CD8-positive, alpha-beta memory T cell (primary cell): Measurements from ENCODE around the gene SS18L1. TPM values are rescaled to one million over a fixed set of nuclear protein-coding genes. Genes with fewer than 3 reads are reported as not detected.

ENCODE experiments used
- CTCF ChIA-PET: fragments of 350-600 bp; sonication (Branson Sonifier 250); formaldehyde crosslinking; loops from one replicate; lab custom pipeline; 2021; ENCODE audit warnings: antibody characterized with exemption; lab: Charles Lee
- POLR2A ChIA-PET: fragments of 350-600 bp; sonication (Branson Sonifier 250); formaldehyde crosslinking; loops from one replicate; lab custom pipeline; 2021; ENCODE audit warnings: antibody characterized with exemption; lab: Charles Lee
- DNase-seq, 5 donors: peaks; one replicate each; pipeline versions ENCODE4 v3.0.0 to v3.0.0-alpha.2; 2020 to 2022; ENCODE audit warnings: mixed read lengths in 1 of 5
- H3K27ac ChIP-seq: one replicate; pipeline ENCODE4 v1.7.0; 2013; ENCODE audit warnings: low read depth, mild to moderate bottlenecking, low read length, moderate library complexity
- H3K27me3 ChIP-seq: 2 replicates; pipeline ENCODE4 v1.7.0; 2013; ENCODE audit warnings: low read length, mild to moderate bottlenecking; ENCODE audit not compliant: insufficient read depth, poor library complexity, severe bottlenecking
- H3K36me3 ChIP-seq: 2 replicates; pipeline ENCODE4 v1.7.0; 2013; ENCODE audit warnings: mild to moderate bottlenecking, low read length, moderate library complexity; ENCODE audit not compliant: insufficient read depth
- H3K4me1 ChIP-seq: 2 replicates; pipeline ENCODE4 v1.7.0; 2013; ENCODE audit warnings: mild to moderate bottlenecking, low read length, moderate library complexity; ENCODE audit not compliant: insufficient read depth
- H3K4me3 ChIP-seq: 2 replicates; pipeline ENCODE4 v1.7.0; 2013; ENCODE audit warnings: mild to moderate bottlenecking, low read length
- H3K9me3 ChIP-seq: 2 replicates; pipeline ENCODE4 v1.7.0; 2013; ENCODE audit warnings: mild to moderate bottlenecking, low read length
- H3K27ac Mint-ChIP-seq, 8 donors: one replicate each; pipeline ENCODE4 v1.8.0; 2020 to 2021; ENCODE audit warnings: mixed read lengths in 8 of 8, mild to moderate bottlenecking in 6 of 8, inconsistent platforms in 3 of 8, moderate library complexity in 3 of 8
- H3K27me3 Mint-ChIP-seq, 2 donors: one replicate each; pipeline ENCODE4 v1.8.0; 2020 to 2021; ENCODE audit warnings: mixed read lengths in 2 of 2, mild to moderate bottlenecking in 1 of 2, moderate library complexity in 1 of 2
- H3K36me3 Mint-ChIP-seq, 3 donors: one replicate each; pipeline ENCODE4 v1.8.0; 2020 to 2021; ENCODE audit warnings: mixed read lengths in 3 of 3, inconsistent platforms in 1 of 3, mild to moderate bottlenecking in 1 of 3
- H3K4me1 Mint-ChIP-seq, 3 donors: one replicate each; pipeline ENCODE4 v1.8.0; 2020 to 2021; ENCODE audit warnings: mixed read lengths in 3 of 3, inconsistent platforms in 1 of 3, mild to moderate bottlenecking in 1 of 3
- H3K4me3 Mint-ChIP-seq, 7 donors: one replicate each; pipeline ENCODE4 v1.8.0; 2020 to 2021; ENCODE audit warnings: mixed read lengths in 7 of 7, mild to moderate bottlenecking in 6 of 7, moderate library complexity in 4 of 7, inconsistent platforms in 2 of 7
- H3K9me3 Mint-ChIP-seq, 5 donors: one replicate each; pipeline ENCODE4 v1.8.0; 2020 to 2022; ENCODE audit warnings: mixed read lengths in 5 of 5, mild to moderate bottlenecking in 3 of 5, moderate library complexity in 2 of 5, inconsistent platforms in 1 of 5
- polyA plus RNA-seq: library from polyadenylated mRNA; unstranded; fragments of 300-500 nt; fragmentation: Illumina TruSeq; gene quantifications from one replicate; pipeline ENCODE4 v1.2.3, GENCODE V29; 2021
- total RNA-seq, 2 experiments: library from RNA; stranded (reverse); gene quantifications; one replicate each; pipeline ENCODE4 v1.2.3, GENCODE V29; 2021

SS18L1 gene
- total and polyA plus RNA-seq, 3 experiments from 2014 or later = 0.86 to 18.5 (median 16.9) TPM

DNA sequence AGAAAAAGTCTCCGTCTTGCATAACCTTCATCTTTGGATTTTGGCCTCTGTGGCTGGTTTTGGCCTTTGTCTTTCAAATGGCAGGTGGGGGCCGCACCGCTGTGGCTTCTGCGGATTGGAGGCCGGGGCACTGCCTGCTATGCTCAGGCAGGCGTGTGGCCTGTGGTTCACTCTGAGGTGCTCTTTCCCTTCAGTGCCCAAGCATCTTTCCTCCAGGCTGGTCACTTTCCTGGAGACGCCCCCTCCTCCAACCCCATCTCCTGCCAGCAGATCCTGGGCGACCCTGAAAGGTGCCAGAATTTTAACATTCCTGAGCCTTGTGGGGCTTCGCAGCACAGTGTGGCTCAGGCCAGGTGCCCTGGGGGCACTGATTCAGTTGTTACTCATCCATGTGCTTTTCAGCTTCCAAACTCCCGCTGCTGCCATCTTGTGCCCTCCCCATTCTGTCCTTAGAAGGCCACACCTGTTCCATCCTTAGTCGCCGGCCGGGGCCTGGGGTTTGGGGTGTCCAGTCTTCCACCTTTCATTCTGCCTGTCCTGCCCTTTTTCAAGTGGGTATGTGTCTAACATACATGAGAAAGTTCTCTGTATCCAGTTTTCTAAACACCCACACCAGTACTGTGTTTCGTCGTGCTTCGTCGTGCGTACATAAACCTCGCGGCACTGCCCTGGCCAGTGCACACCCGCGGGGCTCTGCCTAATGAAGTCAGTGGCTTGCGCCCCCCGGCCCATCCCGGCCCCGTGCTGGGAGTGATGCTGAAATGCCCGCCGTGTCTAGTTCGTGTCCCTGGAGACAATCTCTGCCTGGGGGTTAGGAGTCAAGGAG, 12.1 kb downstream of the SS18L1 start:
- H3K4me3 ChIP-seq = no peak overlapping the region
- peak overlapping the region in 2 of 7 donors; percentile 54 to 80 for H3K4me3 Mint-ChIP-seq
- H3K27ac ChIP-seq = no peak overlapping the region
- H3K9me3 ChIP-seq = peaks cover 4% of the 10 kb centered on the region
- H3K27ac Mint-ChIP-seq = peak overlapping the region in 1 of 8 donors; percentile 51
- ChIA-PET POLR2A (no interaction called here), CTCF (interaction anchor here (1.1 to 2.4 kb wide), 3 partner anchors 18 to 156 kb away, joined by 3 to 12 read pairs (median 5); no protein-coding TSS in a partner anchor)
- H3K36me3 Mint-ChIP-seq = peaks cover 11 to 42% (median 16%) of the 10 kb centered on the region in 3 donors
- H3K9me3 Mint-ChIP-seq = peaks cover 0 to 2% (median 0%) of the 10 kb centered on the region in 5 donors
- no peaks in the 10 kb centered on the region for H3K4me1 ChIP-seq
- no peaks in the 10 kb centered on the region for H3K27me3 Mint-ChIP-seq
- no peak for DNase-seq
- H3K27me3 ChIP-seq = no peaks in the 10 kb centered on the region
- no peaks in the 10 kb centered on the region for H3K36me3 ChIP-seq
- H3K4me1 Mint-ChIP-seq = peaks cover 12 to 33% (median 19%) of the 10 kb centered on the region in 3 donors

DNA sequence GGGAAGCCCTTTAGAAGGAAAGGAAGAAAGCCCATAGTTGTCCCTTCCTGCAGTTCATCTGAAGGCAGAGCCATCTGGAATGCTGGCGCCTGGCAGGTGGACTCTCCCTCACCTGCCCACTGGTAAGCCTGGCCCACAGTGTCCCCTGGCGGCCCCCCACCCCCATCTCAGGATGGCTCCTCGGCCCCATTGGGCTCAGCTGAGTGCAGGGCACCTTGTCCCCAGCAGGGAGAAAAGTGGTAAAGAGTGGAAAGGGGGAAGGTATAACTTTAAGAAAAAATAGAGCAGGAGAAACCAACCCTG, 12.6 kb downstream of the SS18L1 start:
- ChIA-PET POLR2A (no interaction called here), CTCF (interaction anchor here (0.7 to 2.4 kb wide), 3 partner anchors 13 to 157 kb away, joined by 3 to 12 read pairs (median 3); partner anchors contain the start of genes PSMA7 and SS18L1)
- Mint-ChIP-seq H3K4me3 (peak overlapping the region in 1 of 7 donors; percentile 54), H3K4me1 (peaks cover 12 to 33% (median 19%) of the 10 kb centered on the region in 3 donors), H3K27ac (no peak overlapping the region), H3K27me3 (no peaks in the 10 kb centered on the region), H3K9me3 (peaks cover 0 to 2% (median 0%) of the 10 kb centered on the region in 5 donors), H3K36me3 (peaks cover 11 to 48% (median 16%) of the 10 kb centered on the region in 3 donors)
- Histone ChIP-seq H3K4me1 (no peaks in the 10 kb centered on the region), H3K27ac (no peak overlapping the region), H3K36me3 (no peaks in the 10 kb centered on the region), H3K9me3 (peaks cover 4% of the 10 kb centered on the region), H3K27me3 (no peaks in the 10 kb centered on the region), H3K4me3 (no peak overlapping the region)
- DNase-seq = no peak

DNA sequence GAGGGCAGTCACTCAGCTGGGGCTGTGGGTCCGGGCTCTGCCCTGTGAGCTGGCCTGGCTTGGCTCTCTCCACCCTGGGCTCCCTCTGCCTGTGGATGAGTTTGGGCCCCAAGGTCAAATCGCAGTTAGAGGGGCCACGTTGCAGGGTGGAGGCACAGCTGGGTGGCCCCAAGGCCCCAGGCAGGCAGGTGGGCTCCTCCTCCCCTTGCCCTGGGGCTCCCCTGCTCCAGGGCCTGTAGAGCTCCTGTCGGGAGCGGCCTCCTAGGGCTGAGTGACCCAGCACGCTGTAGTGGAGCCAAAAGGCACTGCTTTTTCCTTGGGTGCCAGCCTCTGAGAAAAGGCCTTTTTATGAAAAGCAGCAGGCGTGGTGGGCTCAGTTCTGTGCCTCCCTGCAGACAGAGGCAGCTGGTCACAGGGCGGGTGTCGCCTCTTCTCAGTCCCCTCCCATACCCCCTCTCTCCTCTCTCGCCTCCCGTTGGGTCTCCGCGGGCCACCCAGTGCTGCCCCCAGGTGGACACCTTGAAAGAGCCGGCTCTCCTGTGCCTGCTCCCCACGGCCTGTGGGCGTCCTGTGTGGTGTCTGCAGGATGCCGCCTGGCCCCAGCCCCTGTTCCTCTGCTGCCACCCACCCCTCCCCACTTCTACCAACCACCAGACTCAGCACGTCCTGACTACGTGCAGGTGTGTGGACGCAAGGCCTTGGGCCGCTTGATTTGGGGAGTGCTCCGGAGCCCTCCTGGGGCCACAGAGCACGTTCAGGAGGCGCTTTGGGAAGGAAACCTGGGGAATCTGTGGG, 13.2 kb downstream of the SS18L1 start:
- peak; percentile 57 to 82 (median 66) for DNase-seq
- Histone ChIP-seq H3K4me3 (no peak overlapping the region), H3K9me3 (peaks cover 4% of the 10 kb centered on the region), H3K36me3 (no peaks in the 10 kb centered on the region), H3K27ac (no peak overlapping the region), H3K27me3 (no peaks in the 10 kb centered on the region), H3K4me1 (no peaks in the 10 kb centered on the region)
- H3K9me3 Mint-ChIP-seq = peaks cover 0 to 2% (median 0%) of the 10 kb centered on the region in 5 donors
- POLR2A ChIA-PET = no interaction called here
- H3K27me3 Mint-ChIP-seq = no peaks in the 10 kb centered on the region
- H3K4me1 Mint-ChIP-seq = peaks cover 12 to 33% (median 19%) of the 10 kb centered on the region in 3 donors
- H3K36me3 Mint-ChIP-seq = peaks cover 11 to 52% (median 16%) of the 10 kb centered on the region in 3 donors
- H3K4me3 Mint-ChIP-seq = no peak overlapping the region
- CTCF ChIA-PET = interaction anchor here (0.7 to 2.4 kb wide), 3 partner anchors 13 to 157 kb away, joined by 3 to 12 read pairs (median 3); partner anchors contain the start of genes PSMA7 and SS18L1
- H3K27ac Mint-ChIP-seq = peak overlapping the region in 1 of 8 donors; percentile 38

DNA sequence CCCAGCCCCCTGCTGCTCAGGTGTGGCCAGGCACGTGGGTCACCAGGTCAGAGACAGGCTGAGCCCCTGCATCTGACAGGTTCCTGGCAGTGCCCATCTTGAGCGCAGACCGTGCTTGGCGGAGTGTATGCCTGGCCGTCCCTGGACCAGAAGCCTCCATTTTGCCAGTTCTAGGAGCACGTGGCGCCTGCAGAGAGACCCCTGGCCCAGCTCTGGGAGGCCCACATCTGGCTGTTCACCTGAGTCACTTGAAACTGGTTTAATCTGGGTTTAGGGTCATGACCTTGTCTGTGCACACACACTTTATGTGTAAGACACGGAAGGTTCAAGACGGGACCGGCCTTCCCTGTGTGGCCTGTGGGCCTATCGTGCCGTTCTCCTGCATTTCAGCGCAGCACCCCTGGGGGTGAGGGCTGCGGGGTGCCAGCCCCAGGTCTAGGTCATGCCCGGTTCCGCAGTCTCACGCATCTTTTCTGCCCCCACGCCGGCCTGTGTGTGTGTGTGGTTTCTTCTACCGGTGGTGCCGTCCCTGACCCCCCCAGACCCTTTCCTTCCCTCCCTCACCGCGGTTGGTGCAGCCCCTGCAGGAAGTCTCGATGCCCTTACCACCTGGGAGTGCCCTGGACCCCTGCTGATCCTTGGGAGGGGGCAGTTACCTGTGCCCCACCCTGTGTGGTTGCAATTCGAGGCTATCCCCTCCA, 14.0 kb downstream of the SS18L1 start:
- Mint-ChIP-seq H3K27me3 (no peaks in the 10 kb centered on the region), H3K4me3 (no peak overlapping the region), H3K27ac (no peak overlapping the region), H3K36me3 (peaks cover 11 to 56% (median 13%) of the 10 kb centered on the region in 3 donors), H3K4me1 (peaks cover 11 to 29% (median 17%) of the 10 kb centered on the region in 3 donors), H3K9me3 (peaks cover 0 to 2% (median 0%) of the 10 kb centered on the region in 5 donors)
- no peaks in the 10 kb centered on the region for H3K27me3 ChIP-seq
- H3K4me3 ChIP-seq = no peak overlapping the region
- no peaks in the 10 kb centered on the region for H3K36me3 ChIP-seq
- H3K27ac ChIP-seq = no peak overlapping the region
- H3K4me1 ChIP-seq = no peaks in the 10 kb centered on the region
- DNase-seq = no peak
- ChIA-PET POLR2A (interaction anchor here (1.0 kb wide), 1 partner anchor 36 kb away, joined by 5 read pairs; the partner anchor contains the start of gene LSM14B), CTCF (interaction anchor here (2.4 kb wide), 1 partner anchor 147 kb away, joined by 12 read pairs; no protein-coding TSS in a partner anchor)
- H3K9me3 ChIP-seq = peaks cover 4% of the 10 kb centered on the region

DNA sequence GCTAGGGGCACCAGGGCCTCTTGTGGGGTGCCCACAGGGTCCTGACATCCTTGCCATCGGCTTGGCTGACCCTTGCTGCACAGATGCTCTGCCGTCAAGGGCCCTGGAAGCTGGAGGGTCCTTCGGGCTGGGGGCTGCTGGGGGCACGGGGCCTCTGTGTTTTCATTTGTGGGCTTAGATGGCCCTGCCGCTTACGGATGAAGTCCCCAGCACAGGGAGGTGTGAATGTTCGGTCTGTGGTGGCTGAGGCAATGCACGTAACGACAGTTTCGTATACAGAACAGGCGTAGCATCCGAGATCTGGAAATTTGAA, 14.5 kb downstream of the SS18L1 start:
- H3K9me3 ChIP-seq = peaks cover 4% of the 10 kb centered on the region
- Mint-ChIP-seq H3K4me1 (peaks cover 6 to 27% (median 16%) of the 10 kb centered on the region in 3 donors), H3K4me3 (no peak overlapping the region), H3K9me3 (peaks cover 0 to 2% (median 0%) of the 10 kb centered on the region in 5 donors), H3K27me3 (no peaks in the 10 kb centered on the region), H3K27ac (peak overlapping the region in 1 of 8 donors; percentile 42), H3K36me3 (peaks cover 6 to 54% (median 9%) of the 10 kb centered on the region in 3 donors)
- no peak overlapping the region for H3K27ac ChIP-seq
- H3K27me3 ChIP-seq = no peaks in the 10 kb centered on the region
- no peak overlapping the region for H3K4me3 ChIP-seq
- POLR2A ChIA-PET = interaction anchor here (1.0 kb wide), 1 partner anchor 36 kb away, joined by 5 read pairs; the partner anchor contains the start of gene LSM14B
- H3K4me1 ChIP-seq = no peaks in the 10 kb centered on the region
- H3K36me3 ChIP-seq = no peaks in the 10 kb centered on the region
- CTCF ChIA-PET = interaction anchor here (2.4 kb wide), 1 partner anchor 147 kb away, joined by 12 read pairs; no protein-coding TSS in a partner anchor
- DNase-seq = no peak

DNA sequence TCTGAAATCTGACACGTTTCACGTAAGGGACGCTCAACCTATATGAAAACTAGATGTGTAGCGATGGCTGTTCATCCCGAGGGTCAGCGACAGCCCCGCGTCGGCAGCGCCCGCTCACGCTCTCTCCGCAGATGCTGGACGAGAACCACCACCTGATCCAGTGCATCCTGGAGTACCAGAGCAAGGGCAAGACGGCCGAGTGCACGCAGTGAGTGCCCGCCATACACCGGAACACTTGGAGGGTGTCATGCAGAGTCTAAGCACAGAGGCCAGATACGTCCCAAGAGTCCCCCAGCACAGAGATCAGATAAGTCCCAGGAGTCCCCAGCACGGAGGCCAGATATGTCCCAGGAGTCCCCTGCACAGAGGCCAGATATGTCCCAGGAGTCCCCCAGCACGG, 15.0 kb downstream of the SS18L1 start:
- Histone ChIP-seq H3K27me3 (no peaks in the 10 kb centered on the region), H3K9me3 (peaks cover under 1% of the 10 kb centered on the region), H3K4me1 (no peaks in the 10 kb centered on the region), H3K4me3 (no peak overlapping the region), H3K36me3 (no peaks in the 10 kb centered on the region), H3K27ac (no peak overlapping the region)
- Mint-ChIP-seq H3K27me3 (no peaks in the 10 kb centered on the region), H3K27ac (peak overlapping the region in 1 of 8 donors; percentile 78), H3K9me3 (peaks cover 0 to 2% (median 0%) of the 10 kb centered on the region in 5 donors), H3K4me3 (no peak overlapping the region), H3K36me3 (peaks cover 4 to 53% (median 7%) of the 10 kb centered on the region in 3 donors), H3K4me1 (peaks cover 6 to 27% (median 16%) of the 10 kb centered on the region in 3 donors)
- DNase-seq = no peak
- POLR2A ChIA-PET = interaction anchor here (1.0 kb wide), 1 partner anchor 37 kb away, joined by 5 read pairs; the partner anchor contains the start of gene LSM14B
- CTCF ChIA-PET = interaction anchor here (2.4 kb wide), 1 partner anchor 148 kb away, joined by 12 read pairs; no protein-coding TSS in a partner anchor

DNA sequence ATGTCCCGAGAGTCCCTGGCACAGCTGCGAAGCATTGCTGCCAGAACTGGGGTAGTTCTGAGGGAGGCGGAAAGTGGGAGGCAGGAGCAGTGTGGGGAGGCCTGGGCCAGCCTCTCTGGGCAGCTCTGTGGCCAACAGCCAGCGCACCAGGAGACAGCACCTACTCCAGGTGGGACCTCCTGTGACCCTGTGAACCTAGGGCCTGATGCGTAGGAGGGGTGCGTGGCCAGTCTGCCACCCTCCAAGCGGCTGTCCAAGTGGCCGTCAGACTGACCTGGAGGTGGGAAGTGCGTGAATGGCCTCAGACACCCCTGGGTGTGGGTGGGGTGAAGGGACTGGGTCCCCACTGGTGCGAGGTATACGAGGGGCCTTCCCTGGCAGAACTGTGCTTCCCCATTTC, 15.5 kb downstream of the SS18L1 start:
- Histone ChIP-seq H3K9me3 (no peaks in the 10 kb centered on the region), H3K27ac (no peak overlapping the region), H3K27me3 (no peaks in the 10 kb centered on the region), H3K4me1 (no peaks in the 10 kb centered on the region), H3K36me3 (no peaks in the 10 kb centered on the region), H3K4me3 (no peak overlapping the region)
- H3K4me3 Mint-ChIP-seq = no peak overlapping the region
- peaks cover 0 to 53% (median 4%) of the 10 kb centered on the region in 3 donors for H3K36me3 Mint-ChIP-seq
- ChIA-PET POLR2A (no interaction called here), CTCF (no interaction called here)
- H3K27ac Mint-ChIP-seq = no peak overlapping the region
- H3K27me3 Mint-ChIP-seq = no peaks in the 10 kb centered on the region
- DNase-seq = no peak
- peaks cover 6 to 27% (median 16%) of the 10 kb centered on the region in 3 donors for H3K4me1 Mint-ChIP-seq
- H3K9me3 Mint-ChIP-seq = peaks cover 0 to 2% (median 0%) of the 10 kb centered on the region in 5 donors
